GM12801 (cell line): Measurements from ENCODE around the gene CCSAP.

Experiments used
- CTCF ChIP-seq: IDR thresholded peaks from one replicate; pipeline ENCODE4 v1.5.1; 2011; ENCODE audit warnings: control low read depth; ENCODE audit not compliant: insufficient read length; ENCODE audit errors: extremely low read depth

Gene CCSAP

GRCh38 chr1:229363723-229364122 lies 20.9 kb upstream of the CCSAP start:
- TF ChIP-seq CTCF: no peak

GRCh38 chr1:229360420-229360819 lies 17.6 kb upstream of the CCSAP start:
- TF ChIP-seq CTCF: no peak

GRCh38 chr1:229355661-229356060 lies 12.8 kb upstream of the CCSAP start:
- TF ChIP-seq CTCF: no peak

- TF ChIP-seq CTCF: no peak
Measured at GRCh38 chr1:229354226-229354625, 11.4 kb upstream of the CCSAP start.

- TF ChIP-seq CTCF: no peak
Measured at GRCh38 chr1:229352975-229353374, 10.1 kb upstream of the CCSAP start.

- TF ChIP-seq CTCF: no peak
Measured at GRCh38 chr1:229349463-229350385, 6.9 kb upstream of the CCSAP start.

GRCh38 chr1:229347528-229347927 lies 4.7 kb upstream of the CCSAP start:
- TF ChIP-seq CTCF: no peak
